GM19455 (cell line): ENCODE measurements around the gene CAMK4.

Source experiments
- ATAC-seq: cut with Tn5 transposase; IDR thresholded peaks from one replicate; pipeline ENCODE4 v1.9.1; 2021; ENCODE audit not compliant: unreplicated experiment

CAMK4 gene

DNA sequence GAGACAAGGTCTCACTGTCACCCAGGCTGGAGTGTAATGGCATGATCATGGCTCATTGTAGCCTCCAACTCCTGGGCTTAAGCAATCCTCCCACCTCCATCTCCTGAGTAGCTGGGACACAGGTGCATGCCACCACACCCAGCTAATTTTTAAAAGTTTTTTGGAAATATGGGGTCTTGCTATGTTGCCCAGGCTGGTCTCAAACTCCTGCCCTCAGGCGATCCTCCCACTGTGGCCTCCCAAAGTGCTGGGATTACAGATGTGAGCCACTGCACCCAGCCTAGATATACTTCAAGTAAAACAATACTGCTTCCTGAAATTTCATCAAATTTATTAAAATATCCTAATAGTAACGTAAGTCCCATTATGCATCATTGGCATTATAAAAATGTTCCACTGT is 254.7 kb downstream of the CAMK4 start:
- ATAC-seq: no peak

DNA sequence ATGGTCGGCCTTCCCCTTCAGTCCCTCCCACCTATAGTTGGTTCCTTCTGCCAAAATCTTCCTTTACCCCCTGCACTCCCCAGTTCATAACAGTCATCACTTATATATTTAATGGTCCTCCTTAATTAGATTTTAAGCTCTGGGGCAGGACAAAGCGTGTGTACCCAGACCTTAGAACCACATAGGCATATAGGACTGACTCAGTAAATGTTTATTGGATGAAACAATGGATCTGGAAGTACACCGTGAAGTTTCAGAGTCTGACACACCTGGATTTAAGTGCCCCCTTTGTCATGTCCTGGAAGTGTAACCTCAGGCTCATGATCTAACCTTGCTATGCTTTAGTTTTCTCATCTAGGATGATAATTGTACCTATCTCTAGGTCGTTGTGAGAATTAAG is 256.2 kb downstream of the CAMK4 start:
- ATAC-seq: no peak

DNA sequence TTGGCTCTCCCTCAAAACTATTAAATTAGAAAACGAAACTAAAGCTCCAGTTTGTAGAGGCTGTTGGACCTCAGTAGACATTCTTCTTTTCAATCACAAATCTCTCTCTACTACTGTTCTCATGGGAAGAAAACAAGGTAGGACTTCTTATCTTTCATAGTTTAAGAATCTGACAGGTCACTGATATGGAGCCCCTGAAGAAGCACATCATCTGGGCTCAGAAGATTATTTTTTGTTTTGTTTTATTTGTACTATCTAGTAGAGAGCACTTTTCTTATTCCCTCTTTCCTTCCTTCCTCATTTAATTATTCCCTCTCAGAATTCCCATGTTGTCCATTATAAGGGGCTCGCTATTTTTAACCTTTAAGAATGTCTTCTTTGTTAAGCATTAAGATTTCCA is 261.9 kb downstream of the CAMK4 start:
- ATAC-seq: no peak

DNA sequence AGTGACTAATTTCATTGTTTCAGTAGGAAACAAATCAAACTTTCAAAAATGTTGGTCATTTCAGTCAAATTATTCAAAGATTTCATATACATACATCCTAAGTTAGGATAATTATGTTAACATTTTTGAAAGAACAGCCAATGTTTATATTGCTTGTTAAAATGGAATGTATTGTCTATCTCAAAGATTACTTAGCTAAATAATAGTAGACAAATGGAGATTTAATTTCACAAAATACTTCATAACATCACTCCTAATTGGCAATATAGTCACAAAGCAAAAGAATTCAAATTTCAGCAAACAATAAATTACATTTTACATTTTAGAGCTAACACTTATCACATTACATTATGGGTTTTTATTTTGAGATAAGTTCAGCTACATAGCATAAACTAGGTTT is 262.7 kb downstream of the CAMK4 start:
- ATAC-seq: no peak

- no peak for ATAC-seq
Observed at GRCh38 chr5:111488353-111488752, 264.2 kb downstream of the CAMK4 start.

DNA sequence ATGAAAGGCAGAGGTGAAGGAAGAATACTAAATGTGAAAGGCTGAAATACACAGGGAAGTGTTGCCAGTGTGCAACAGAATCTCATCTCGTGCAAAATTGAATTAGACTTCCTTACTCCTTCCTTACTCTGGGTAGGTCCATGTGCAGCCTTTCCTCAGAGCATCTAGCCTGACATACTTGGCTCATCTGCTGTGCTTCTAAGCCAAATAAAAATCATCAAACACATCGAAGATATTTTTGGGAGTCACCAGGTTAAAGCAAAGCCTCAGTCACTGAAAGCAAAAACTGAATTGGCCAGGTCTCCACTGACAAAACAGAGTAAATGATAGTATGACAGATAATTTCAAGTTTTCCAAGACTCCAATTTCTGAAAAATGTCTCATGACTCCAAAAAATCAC is 268.8 kb downstream of the CAMK4 start:
- ATAC-seq: no peak

DNA sequence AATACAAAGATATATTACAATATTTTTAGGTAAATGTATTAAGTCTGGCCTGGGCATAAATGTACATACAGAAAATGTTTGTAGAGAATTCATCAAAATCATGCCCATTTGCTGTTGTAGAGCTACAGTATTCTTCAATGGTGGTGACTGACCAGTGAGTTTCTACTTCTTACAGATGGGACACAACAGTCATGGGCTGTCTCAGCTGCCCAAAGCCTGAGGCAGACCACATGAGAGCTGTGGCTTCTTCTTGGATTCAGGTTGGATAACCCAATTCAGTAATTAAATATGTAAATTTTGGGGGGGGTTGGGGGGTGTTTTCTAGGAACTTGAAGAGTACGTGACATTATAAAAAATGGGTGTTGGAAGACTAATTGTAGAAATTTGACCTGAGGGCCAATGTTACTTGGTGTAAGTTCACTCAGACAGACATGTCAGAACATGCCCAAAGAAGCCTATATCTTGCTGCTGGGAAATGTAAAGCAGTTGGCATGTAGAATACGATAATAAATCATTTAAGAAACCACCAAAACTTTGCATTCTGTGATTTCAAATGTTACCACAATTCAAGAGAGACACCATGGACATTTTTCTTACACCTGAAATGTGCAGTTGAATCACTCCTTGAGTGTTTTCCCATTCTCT is 270.3 kb downstream of the CAMK4 start:
- ATAC-seq: no peak

DNA sequence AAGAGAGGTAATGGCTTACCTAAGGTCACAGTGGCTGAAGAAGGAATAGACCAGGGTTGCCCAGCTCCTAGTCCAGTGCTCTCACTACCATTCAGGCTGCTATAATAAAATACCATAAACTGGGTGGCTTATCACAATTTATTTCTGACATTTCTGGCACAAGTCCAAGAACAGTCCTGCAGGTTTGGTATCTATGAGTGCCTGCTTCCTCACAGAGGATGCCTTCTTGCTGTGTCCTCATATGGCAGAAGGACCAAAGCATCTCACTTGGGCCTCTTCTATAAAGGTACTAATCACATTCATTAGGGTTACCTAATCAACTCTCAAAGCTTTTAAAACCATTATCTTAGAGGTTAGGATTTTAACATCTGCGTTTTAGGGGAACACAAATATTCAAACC is 271.0 kb downstream of the CAMK4 start:
- no peak for ATAC-seq

GRCh38 chr5:111498346-111498745 is 274.2 kb downstream of the CAMK4 start:
- ATAC-seq: no peak

GRCh38 chr5:111502956-111503355 is 278.8 kb downstream of the CAMK4 start:
- ATAC-seq: no peak

GRCh38 chr5:111505096-111505495 is 280.9 kb downstream of the CAMK4 start:
- no peak for ATAC-seq

DNA sequence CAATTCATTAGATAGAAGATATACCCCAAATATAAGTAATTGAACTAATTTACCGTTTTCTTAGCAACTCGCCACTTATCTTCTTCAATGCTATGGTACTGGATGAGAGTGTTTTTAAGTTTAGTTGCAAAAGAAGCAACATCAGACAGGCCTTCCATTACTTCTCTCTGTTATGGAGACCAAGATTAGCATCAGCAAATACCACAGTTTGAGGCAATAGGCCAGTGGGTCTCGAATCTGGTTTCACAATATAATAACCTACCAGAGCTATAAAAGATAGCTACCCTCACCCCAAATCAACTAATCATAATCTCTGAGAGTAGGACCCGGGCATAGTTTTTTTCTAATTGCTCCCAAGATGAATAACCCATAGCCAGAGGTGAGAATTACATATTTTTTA is 283.1 kb downstream of the CAMK4 start:
- ATAC-seq: no peak

- ATAC-seq: no peak
Observed at GRCh38 chr5:111509119-111509518, 284.9 kb downstream of the CAMK4 start.

DNA sequence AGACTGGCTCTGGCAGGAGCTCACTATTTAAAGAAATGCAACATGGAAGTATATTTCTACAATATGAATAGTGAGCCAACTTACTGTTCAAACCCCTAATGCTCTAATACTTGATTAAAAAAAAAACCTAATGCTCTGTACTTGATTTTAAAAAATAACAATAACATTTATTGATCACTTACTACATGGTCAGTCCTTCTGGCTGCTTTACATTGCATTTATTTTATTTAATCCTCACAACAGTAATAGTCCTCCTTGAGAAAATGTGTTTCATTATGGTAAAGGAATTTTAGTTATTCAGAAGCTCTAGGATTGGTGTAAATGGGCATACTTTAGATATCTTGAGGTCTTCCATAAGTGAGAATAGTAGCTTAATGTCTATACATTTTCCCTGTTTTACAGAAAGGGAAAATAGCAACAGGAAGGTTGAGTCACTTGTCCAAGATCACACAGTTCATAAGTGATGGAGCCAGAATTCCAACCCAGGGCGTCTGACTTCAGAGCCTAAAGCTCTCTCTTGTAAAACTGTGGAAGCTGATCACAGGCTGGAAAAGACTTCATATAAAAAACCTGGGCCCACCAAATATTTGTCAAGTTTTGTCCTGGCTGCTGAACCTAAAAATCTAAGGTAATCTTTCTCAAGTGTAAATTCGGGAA is 287.1 kb downstream of the CAMK4 start:
- ATAC-seq: no peak

DNA sequence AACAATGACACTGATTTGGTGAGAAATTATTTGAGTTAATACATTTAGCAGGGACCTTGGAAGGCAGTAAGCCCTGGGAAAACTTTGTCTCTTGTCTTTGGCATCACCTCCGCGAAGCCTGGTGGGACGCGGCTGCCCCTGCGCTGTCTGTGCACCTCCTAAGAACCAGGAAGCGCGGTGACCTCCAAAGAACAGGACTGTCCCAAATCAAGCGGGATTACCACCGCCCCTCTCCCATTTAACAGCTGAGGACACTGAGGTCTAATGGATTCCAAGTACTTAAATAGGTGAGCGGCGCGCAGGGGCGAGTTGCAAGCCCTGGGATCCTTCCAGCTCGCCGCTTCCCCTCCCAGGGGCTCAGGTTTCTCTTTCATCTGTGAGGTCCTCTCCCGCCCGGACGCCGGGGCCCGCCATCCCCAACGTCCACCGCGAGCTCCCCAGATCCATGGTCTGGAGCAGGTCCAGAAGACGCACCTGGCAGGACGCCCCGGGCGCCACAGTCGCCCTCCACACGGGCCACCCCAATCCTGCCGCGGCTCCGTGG is 287.7 kb downstream of the CAMK4 start:
- ATAC-seq: peak; percentile 36

DNA sequence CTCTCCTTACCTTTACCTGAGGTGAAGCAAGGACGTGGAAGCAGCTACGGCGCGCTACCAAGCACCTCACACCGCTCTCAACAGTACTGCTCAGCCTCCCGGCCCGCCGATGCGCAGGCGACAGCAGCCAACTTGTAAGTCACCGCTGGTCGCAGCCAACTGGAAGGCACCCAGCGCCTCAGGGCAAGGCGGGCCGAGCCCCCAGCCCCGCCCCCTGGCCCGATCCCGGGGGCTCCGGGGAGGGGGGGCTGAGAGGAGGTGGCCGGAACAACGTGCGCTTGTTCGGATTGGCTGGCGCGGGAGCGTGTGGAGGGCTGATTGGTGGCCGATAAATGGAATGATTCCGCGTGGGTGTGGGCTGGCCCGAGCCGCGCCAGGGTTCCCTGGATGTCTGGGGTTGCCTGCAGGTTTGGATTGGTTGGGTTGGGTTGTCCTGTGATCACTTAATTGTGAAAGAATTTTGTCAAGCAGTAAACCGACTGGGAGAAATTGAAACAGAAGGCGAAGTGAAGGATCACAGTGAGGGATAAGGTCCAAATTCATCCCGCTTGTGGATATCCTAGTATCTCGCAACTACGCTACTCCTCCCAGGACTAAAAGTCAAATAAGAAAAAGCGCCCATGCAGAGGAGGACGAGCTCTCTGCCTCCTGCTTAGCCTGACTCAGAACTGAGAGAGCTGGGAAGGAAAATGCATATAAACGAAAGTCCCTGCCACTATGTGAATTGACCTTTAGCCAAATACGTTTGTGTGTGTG is 288.4 kb downstream of the CAMK4 start, which contains the start of gene STARD4:
STARD4 (minus strand) TSS at position 161 of the 756 bp plus-strand sequence. CDS start 5,102 bp downstream, outside the sequence.
- ATAC-seq: peak; percentile 92

DNA sequence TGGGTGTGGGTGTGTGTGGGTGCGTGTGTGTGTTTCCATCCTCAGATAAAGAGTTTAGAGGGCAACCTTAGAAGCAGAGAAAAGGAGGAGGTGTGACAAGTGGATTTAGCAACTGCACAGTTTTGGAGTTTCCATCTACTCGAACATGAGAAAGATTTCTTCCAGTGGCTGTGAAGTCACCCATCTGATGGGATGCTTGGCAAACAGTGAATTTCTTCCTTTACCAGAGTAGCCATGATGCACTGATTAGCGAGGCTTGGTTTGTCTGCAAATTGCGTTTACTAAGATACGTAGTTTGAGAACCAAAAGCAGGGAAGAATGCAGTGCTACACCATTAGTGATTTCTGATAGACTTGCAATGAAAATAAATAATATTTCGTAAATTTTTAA is 288.9 kb downstream of the CAMK4 start:
- no peak for ATAC-seq

DNA sequence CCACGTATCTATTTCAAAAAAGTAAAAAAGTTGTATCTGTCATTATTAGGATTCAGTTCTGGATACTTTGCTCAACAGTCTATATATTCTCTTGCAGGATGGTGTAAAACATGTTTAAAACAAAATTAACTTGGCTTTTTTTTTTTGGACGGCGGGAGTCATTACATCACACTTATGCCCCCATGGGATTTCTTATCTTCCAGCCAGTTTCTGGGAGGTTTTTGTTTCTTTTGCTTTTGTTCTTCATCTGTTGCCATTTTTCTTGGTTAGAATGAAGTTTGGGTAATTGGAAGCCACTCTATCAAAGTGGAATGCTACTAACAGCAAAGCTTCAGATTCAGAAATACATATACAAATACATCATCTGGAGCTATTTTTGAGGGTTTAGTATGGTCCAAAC is 289.9 kb downstream of the CAMK4 start:
- ATAC-seq: no peak

DNA sequence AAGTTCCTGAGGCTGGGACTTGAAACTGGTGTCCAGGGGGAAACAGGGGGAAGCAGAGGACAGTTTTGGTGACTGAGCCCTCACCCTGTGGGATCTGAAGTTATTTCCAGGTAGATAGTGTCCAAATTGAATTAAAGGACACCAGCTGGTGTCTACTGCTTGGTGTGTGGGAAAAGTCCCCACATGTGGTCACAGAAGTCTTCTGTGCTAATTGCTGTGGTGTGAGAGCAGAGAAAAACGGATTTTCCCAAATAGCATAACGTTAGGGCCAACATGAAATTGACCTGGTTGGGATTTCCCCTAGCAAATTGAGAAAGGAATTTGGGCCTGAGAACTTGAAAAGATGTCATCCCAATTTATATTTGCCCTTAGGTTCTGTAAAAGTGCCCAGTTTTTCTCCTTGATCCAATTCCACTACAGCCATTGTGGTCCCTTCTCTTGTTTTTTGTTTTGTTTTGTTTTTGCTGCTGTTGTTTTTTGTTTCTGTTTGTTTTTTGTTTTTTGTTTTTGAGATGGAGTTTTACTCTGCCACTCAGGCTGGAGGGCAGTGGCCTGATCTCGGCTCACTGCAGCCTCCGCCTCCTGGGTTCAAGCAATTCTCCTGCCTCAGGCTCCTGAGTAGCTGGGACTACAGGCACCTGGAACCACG is 293.8 kb downstream of the CAMK4 start:
- no peak for ATAC-seq

- no peak for ATAC-seq
Observed at GRCh38 chr5:111518777-111519176, 294.6 kb downstream of the CAMK4 start.

GRCh38 chr5:111520908-111521307 is 296.7 kb downstream of the CAMK4 start:
- ATAC-seq: no peak
